Retinal pigment epithelial cell (primary cell): ENCODE data around the gene PACC1.
A peak's percentile ranks its signal among the peaks of the same experiment; 100 is the strongest.

Experiments used
- DNase-seq: peaks from one replicate; pipeline ENCODE4 v3.0.0-alpha.2; 2010; ENCODE audit warnings: low read depth
- H3K4me3 ChIP-seq: 2 replicates; pipeline ENCODE4 v1.5.1; 2011; ENCODE audit warnings: mild to moderate bottlenecking, low read length, control low read depth, moderate library complexity
- CTCF ChIP-seq: conservative IDR thresholded peaks from 2 replicates; pipeline ENCODE4 v1.5.1; 2011; ENCODE audit warnings: low read depth, low read length, control low read depth, inconsistent platforms

The PACC1 gene

DNA sequence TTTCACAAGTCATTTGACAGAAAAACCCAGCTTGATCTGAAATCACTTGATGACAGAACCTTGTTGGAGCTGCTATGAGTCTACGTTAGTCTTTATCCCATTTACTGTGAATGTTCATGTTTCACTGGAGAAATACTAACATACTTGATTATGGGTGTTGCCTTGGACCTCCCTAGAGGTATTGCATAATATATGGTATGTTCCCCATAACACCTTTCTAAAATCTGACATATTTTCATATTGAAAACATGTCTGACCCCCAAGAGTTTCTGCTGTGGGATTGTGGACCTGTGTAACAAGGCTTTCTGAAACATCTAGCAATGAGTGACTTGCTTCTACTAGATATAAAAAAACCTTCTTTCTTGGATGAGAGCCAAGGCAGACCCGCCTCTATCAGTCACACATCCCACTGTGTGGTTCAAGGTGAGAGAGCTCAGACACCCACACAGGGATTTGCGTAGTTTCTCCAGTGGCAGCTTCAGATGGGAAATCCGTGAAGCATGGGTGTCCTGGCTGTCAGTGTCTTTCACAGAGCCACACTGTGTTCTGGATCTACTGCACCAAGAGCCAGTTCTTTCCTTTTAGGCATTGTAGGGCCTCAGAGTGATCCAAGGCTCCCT, 22.6 kb upstream of the PACC1 start:
- no peak overlapping the region for H3K4me3 ChIP-seq

DNA sequence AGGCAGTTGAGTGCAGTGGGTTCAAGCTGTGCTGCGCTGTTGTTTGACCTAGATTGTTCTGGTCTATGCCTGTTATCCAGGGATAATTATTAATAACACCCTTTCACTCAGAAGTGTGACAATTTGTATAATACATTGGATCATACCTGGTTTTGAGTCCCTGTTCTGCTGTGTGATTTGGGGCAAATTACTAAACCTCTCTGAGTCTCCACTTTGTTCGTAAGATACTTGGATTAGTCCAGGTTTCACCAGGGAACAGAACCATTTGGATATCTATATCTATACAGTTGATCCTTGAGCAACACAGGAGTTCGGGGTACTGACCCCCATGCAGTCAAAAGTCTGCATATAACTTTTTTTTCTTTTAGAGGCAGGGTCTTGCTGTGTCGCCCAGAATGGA, 20.3 kb upstream of the PACC1 start:
- no peak for TF ChIP-seq CTCF
- H3K4me3 ChIP-seq, result no peak overlapping the region
- no peak for DNase-seq

More for the DNA sequence above, 22.6 kb upstream of the PACC1 start:
- DNase-seq, result no peak
- TF ChIP-seq CTCF, result no peak

DNA sequence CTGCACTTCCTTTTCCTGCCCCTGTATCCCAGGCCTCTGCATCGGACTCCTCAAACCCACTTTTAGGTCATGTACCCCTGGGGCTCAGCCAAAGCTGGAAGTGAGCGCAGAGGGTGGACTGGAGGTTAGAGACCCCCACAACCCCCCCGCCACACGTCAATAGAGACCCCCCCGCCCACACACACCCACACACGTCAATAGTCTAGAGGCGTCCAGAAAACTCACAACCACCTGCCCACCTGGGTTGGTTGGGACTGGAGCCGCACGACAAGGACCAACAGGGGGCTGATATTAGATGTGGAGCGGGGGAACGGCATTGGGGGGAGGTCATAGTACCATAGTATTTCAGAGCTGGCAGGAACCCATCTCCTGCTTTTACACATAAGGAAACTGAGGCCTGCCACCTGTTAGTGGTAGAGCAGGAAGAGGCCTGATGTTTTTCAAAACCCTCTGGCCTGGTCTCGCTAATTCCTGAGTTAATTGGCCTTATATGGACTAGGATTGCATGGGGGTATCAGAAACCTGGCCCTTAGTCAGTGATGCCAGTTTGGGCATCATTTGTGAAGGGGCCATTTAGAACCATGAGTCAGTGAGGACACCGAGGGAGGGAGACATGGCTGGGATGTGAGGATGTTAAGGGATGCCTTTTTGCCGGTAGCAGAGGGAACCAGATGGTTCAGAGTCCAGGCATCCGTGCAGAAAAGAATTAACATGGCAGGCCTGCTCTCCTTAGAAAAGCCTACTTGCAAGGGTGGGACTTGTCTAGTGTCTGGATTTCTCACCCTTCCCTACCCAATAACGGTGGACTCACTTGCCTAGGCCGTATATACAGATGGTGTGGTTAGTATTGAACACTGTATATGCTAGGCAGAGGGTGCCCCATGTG, 19.1 kb upstream of the PACC1 start:
- H3K4me3 ChIP-seq, result peak overlapping the region; percentile 57
- TF ChIP-seq CTCF, result no peak
- DNase-seq, result no peak

- no peak for TF ChIP-seq CTCF
- H3K4me3 ChIP-seq, result peak within 1 kb of the TSS; percentile 61
- DNase-seq, result no peak
These were observed 18.2 kb upstream of the PACC1 start, which contains the start of gene NENF for GRCh38 chr1:212432661-212433576. NENF (plus strand) TSS chr1:212432920; CDS start chr1:212432944, 24 bp downstream.

- no peak for DNase-seq
- peak overlapping the region; percentile 61 for H3K4me3 ChIP-seq
- no peak for TF ChIP-seq CTCF
These were observed 17.6 kb upstream of the PACC1 start for GRCh38 chr1:212432272-212432660.

- no peak for DNase-seq
- no peak overlapping the region for H3K4me3 ChIP-seq
- no peak for TF ChIP-seq CTCF
These were observed 17.0 kb upstream of the PACC1 start for GRCh38 chr1:212431644-212432043.
